Urothelium cell line (cell line): ENCODE results near the gene AUNIP.

ENCODE experiments used
- DNase-seq: peaks from one replicate; pipeline ENCODE4 v3.0.0; 2011; ENCODE audit warnings: low spot score, mixed read lengths
- FAIRE-seq: peaks from 2 replicates; lab custom pipeline; 2011; peaks lifted over from hg19 to GRCh38; lab: Jason Lieb, UNC

Gene AUNIP

DNA sequence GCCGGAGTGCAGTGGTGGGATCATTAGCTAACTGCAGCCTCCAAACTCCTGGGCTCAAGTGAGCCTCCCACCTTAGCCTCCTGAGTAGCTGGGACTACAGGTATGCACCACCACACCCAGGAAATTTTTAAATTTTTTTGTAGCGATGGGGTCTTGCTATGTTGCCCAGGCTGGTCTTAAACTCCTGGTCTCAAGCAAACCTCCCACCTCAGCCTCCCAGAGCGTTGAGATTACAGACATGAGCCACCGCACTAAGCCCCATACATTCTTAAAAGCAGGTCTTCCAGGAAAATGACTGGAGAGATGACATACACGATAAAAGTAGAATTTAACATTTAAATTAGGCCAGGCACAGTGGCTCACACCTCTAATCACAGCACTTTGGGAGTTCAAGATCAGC lies 26.1 kb downstream of the AUNIP start:
- no peak for FAIRE-seq

DNA sequence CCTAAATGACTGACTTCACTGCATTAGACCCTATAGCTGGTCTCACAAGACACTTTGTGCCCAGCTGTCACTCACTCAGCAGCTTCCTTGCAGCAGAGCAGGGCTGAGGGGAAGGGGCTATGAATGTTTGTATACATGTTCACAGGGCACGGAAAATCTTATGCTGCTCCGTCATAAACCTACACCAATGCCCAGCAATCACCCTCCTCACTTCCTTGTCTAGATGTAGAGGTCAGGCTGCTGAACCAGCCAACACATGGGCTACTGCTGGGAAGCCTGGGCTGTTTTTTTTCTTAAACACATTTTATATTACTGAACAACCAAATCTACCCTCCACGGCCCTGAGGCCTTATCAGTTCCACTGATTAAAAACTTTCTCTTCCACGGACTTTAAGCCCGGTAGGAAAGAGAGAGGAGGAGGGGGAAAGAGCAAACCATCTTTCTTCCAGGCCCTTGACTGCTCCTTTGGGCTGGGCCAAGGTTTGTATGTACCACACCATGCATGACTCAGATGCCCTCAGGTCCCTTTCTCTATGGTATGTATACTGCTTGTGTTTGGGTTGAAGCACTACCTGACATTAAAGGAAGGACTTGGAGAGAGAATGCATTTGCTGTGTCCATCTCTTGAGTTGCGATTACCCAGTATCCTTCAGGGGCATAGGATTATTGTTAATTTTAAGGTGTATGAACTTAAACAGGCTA lies 26.8 kb downstream of the AUNIP start:
- DNase-seq, result no peak
- no peak for FAIRE-seq

More for the DNA sequence above, 26.1 kb downstream of the AUNIP start:
- no peak for DNase-seq

DNA sequence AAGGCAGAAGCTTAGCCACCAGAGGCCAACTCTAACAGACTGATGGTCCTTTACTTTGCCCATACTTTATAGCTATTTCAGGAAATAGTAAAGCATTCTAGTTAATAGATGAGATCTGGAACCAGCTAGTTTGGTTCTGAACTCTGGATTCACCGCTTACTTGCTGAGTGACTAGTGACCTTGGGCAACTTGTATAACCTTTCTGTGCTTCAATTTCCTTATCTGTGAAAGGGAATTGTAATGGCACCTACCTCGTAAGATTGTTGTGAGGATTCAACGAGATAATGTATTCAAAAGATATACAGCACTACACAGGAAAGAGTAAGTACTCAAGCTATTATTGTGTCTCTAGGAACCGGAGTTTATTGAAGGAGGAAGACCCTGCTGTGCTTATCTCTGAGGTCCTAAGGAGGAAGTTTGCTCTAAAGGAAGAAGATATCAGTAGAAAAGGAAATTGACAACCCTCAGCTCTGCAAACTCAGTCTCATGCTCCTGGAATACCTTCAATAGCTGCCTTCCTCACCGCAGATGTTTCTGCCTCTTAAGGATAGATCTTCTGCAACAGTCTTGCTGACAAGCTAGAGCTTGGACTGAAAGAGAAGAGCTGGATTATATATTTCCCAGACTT lies 27.6 kb downstream of the AUNIP start:
- DNase-seq, result no peak
- no peak for FAIRE-seq

DNA sequence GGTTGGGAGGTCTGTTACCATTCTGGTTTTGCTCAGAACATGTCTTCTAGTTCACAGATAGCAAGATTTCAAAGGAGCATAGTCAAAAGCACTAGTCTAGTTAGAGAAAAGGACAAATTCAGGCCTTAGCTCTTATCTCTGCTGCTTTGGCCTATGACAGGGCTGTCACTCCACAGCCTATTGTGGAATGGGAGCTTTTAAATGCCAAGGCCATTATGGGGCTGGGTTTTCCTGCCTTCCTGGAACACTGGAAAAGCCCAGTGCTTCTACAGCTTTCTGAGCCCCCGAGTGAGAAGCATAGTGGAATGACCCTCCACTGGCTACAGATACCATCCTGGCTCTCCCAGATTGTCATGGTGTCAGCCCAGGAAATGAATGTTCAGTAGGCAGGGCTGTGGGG lies 30.2 kb downstream of the AUNIP start:
- FAIRE-seq (no peak), DNase-seq (no peak)

DNA sequence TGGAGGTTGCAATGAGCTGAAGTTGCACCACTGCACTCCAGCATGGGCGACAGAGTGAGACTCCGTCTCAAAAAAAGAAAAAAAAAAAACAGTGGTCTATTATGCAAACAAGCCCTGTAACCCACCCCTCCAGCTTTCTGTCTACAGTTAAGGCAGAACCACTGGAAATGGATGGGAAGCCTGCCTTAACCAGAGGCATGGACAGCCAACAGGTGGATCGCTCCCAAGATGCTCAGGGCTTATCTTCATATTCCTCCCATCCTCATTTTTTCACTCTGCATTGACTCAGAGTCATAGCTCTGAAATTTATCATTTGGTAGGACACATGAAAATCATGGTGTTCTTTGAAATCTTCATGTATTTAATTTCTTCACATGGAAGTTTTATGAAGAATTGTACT lies 30.8 kb downstream of the AUNIP start:
- DNase-seq (no peak), FAIRE-seq (no peak)

DNA sequence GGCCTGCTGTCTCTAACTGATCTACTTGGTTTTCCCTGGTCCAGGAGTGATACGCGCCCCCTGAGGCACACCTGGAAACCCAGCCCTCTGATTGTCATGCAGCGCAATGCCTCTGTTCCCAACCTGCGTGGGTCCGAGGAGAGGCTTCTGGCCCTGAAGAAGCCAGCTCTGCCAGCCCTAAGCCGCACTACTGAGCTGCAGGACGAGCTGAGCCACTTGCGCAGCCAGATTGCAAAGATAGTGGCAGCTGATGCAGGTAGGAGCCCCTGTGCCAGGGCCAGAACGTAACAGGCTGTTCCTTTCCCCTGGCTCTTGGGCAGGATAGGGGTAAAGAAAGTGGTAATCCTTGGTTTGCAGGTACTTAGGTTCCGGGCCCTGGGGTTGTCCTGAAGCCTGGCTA lies 32.7 kb downstream of the AUNIP start:
- DNase-seq (no peak), FAIRE-seq (no peak)

DNA sequence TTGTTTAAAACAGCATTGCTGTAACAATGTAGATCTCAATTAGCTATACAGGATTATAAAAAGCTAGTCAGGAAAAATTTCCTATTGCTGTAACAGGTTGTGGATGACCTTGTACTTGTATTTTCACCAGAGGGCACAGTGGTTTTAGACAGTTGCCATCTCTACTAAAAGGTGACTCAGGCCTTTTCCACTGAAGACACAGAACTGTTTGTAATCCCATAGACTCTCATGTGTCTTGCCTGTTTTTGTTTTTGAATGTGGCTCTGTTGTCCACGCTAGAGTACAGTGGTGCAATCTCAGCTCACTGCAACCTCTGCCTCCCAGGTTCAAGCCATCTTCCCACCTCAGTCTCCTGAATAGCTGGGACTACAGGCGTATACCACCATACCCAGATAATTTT lies 33.7 kb downstream of the AUNIP start:
- FAIRE-seq (no peak), DNase-seq (no peak)

DNA sequence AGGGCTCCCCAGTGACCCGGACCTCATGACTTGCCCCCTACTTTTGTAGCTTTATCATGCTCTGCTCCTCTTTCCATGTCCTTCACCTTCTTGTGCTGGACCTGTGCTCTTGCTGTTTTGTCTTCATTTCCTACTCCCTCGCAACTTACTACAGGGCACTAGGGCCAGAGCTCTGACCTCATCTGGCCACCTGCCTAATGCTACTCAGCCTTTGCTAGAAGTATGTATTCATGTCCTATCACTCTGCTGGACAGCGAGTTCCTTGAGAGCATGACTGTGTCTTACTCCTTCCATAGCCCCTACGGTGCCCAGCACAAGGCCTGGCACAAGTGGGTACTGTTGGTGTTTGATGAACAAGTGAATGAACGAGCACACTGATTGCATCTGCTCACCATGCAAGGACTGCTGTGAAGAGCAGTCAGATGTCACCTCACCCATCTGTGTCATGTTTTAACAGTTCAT lies 37.6 kb downstream of the AUNIP start:
- DNase-seq, result no peak
- no peak for FAIRE-seq

DNA sequence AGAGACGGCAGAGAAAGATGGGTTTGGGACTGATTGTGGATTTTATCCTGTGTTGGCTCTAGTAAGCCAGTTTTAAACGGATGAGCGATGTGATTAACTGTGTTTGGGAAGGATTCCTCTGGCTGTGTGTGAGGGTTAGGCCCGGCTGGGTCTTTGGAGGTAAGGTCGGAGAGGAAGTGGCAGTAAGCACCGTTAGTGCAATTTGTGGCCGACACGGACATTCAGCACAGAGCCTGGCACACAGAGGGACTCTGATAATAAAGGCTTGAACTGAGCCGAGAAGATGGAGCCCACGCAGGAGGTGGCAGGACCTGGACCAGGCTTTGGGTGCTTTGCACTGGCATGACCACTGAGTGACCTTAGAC lies 38.2 kb downstream of the AUNIP start:
- no peak for FAIRE-seq

DNA sequence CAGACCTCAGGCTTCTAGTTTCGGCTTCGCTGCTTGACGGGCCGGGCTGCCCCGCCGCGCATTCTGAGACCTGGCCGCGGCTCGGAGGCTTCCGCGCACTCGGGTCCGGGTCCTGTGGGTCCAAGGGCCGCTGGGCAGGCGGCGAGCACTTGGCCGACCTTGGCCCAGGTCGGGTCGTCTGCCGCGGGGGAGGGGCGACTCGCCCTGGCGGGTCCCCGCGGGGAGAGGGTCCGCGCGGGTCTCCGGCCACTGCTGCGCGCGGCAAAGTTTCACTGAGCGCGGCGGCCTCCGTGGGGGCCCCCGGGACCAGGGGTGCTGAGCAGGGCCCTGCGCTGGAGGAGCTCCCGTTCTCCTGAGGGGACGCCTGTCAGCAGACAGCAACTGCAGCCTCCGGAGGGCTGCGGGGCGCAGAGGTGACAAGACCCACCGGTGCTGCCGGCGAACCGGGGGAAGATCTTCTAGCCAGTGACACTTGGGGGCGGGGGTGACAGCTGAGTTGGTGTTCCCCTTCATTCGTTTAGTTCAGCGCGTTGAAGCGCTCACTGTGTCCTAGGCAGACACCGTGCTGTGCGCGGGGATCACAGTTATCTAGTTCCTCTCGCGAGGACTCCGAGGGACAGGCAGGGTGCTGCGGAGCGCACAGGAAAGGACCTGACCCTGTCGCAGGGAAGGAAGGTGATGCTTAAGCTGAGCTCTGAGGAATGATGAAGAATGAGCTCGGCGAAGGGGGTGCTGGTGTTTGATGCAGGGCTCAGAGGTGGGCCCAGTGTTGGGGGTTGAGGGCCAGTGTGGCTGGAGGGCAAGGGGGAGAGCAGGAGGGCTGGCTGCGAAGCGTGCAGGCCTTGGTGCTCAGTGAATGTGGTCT lies 38.8 kb downstream of the AUNIP start:
- DNase-seq (peak; percentile 72), FAIRE-seq (no peak)

More for the DNA sequence above, 38.2 kb downstream of the AUNIP start:
- DNase-seq, result no peak

DNA sequence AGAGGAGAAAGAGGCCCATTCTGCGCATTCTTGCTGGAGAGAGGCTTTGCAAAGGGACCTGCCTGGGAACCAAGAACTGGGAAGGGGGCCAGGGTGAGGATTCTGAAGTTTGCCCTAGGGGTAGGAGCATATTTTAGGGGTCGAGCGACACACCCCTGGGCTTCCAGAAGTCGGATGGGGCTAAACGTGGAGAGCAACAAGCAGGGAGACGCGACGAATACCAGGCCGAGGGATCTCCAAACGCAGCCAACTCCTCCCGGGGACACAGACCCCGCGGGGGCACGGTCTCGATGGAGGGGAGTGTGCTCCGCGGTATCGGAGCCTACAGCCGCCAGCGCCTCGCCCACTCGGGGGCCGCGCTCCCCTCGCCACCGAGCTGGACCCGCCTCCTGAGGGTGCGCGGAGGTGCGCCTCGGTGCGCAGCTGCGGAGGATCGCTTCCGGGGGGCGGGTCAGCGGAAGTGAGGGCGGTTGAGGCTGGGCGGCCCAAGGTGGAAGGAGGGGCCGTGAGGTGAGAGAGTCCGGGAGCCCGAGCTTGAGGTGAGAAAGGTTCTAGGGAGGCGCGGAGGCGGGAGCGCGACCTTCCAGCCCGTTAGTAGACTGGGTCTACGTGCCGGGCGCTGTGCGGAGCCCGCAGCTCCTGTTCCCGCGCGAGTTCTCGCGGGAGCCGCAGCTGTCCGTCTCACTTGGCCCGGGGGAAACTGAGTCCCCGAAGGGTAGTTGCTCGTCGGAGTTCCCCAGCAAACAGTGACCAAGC lies 39.6 kb downstream of the AUNIP start, which contains the start of gene MTFR1L:
Gene MTFR1L, plus strand, starts transcription at position 464 of the 756 bp plus-strand sequence. CDS start 3,151 bp downstream, outside the sequence.
- peak; percentile 96 for DNase-seq
- FAIRE-seq, result peak; percentile 74

DNA sequence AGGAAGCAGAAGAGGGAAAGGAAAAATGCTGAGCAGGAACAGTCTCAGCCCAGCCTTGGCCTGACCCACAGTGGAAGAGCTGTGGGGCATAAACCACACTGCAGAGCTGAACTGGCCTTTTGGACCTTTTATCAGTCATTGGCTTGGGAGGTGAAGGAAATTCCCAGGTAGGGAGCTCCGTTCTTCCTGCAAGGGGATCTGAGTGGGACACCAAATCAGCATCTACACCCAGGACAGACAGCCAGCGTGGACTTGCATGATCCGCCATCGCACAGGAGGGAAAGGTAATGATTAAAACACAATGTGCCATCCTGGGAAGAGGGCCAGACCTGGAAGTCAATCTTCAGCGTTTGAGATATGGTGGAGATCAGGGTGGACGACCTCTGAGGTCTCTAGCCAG lies 40.7 kb downstream of the AUNIP start:
- DNase-seq, result no peak
- FAIRE-seq, result no peak

DNA sequence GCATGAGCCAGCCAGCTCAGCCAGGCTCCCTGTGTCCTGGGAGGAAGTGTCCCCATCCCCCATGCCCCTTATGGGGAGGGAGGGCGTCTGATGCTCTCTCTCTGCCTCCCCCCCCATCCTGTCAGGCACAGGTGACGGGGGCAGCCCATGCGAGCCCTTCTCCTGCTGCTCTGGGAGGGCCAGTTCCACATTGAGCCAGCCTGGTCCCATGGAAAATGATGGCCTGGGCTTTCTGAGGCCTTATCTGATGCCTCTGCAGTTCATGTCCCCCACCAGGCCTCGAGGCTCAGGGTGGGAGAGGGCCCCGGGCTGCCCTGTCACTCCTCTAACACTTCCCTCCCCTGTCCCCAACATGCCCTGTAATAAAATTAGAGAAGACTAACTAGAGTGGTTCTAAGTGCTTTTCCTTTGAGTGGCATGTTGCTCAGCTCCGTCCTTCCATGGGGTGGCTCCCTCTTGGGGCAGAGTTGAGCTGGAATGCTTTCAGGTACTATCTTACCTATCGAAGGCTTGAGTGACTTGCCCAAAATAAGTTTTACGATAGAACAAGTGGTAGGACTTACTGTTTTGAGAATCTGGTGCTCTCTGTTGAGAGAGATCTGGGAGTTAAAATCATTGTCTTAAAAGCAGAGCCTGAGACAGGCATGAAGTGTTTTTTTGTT lies 41.3 kb downstream of the AUNIP start:
- FAIRE-seq (no peak), DNase-seq (no peak)

DNA sequence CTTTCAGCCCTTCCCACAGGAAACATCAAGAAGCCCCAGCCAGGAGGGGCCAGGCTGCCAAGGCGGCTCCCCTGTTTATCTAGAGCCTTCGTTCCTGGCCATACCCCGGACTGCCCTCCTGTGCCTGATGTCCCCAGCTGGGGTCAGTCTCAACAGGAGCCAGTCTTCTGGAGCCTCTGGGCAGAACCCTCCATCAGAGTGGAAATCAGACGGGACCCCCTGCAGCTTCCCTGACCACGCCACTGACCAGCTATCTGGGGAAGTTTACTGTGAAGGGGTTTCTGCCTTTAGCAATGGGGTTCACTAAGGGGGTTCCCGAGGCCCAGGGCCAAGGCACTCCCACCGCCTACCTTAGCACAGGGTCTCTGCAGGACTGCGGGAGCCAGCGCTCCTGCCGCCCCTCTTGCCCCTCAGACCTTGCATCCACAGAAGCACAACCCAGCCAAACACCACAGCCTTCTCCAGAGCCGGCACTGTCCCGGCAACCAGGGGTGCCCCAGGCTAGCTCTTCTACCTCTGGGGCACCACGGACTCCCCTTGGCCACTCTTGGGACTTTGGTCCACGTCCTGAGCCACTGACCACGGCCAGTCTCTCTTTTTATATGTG lies 43.0 kb downstream of the AUNIP start:
- DNase-seq, result no peak
- FAIRE-seq, result no peak

DNA sequence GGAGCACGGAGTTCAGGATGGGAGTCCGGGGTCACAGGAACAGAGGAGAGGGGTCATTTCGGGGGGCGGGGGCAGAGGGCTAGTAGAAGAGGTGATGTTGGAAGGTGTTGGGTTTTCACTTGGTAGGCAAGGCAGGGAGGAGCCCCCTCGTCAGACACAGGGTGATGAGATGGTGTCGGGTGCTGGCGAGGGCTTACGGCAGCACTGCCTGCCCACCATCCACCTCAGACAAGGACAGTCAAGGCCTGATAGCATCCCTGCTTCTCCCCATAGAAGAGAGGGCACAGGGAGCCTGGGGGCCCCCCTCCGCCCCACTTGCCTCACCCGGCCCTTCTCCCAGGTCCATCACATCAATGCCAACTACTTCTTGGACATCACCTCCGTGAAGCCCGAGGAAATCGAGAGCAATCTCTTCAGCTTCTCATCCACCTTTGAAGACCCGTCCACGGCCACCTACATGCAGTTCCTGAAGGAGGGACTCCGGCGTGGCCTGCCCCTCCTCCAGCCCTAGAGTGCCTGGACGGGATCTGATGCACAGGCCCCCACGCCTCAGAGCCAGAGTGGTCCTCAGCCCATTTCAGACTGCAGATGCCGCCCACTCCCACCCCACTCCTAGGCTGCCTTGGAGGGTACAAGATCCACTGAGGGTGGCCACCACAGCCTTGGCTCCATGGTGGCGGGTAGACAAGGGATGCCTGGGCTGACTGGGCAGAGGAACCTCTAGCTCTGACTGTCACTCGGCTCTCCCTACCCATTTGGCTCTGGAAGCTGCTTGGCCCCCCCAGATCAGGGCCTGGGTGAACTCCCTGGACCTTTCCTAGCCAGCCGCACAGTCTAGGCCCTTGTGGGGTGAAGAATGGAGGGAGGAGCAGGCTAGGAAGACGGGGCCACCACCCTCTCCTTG lies 43.8 kb downstream of the AUNIP start:
- FAIRE-seq, result no peak
- no peak for DNase-seq

DNA sequence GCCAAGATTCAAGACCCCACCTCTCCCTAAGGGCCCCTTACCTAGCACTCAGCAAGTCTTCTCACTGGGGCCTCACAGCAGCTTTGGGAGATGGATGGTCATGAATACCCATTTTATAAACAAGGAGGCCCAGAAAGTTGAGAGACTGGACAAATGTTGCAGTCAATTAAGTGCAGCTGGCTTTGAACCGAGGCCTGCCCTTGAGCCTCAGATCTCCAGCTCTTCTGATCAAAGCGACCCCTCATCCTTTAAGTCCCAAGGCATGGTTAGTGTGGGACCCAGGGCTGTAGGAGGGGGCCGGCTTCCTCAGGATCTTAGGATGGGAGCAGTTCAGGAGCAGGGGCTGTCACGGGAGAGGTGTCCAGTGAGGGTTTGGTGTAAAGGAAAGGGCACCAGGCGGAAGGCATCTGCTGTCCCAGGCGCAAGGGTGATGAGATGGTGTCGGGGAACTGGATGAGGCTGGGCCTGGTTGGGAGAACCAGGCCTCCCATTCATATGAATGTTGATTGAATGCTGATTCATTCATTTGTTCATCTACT lies 44.6 kb downstream of the AUNIP start:
- FAIRE-seq, result no peak

DNA sequence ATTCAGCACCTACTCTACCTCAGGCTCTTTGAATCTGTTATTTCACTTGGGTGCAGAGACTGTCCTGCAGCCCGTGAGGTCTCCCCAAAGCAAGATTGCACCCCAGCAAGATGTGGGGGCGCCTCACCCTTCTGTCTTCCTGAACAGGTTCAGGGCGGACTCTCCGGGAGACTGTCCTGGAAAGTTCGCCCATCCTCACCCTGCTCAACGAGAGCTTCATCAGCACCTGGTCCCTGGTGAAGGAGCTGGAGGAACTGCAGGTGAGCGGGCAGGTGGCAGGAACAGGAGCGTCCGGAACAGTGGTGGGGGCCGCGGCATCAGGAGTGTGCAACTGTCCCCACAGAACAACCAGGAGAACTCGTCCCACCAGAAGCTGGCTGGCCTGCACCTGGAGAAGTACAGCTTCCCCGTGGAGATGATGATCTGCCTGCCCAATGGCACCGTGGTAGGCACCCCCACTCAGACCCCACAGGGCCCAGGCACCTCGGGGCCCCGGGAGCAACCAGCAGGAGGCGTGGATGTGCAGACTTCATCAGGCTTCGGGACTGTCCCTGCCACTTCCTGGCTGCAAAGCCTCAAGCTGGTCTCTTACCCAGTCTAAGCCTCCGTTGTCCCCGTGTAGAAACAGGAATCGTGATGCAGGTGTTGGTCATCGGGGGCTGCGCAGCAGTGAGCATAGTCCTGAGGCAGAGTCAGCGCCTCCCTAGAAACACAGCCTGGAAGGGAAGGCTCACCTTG lies 45.4 kb downstream of the AUNIP start:
- no peak for FAIRE-seq
- no peak for DNase-seq

More for the DNA sequence above, 44.6 kb downstream of the AUNIP start:
- no peak for DNase-seq
